ENCODE measurements around the gene SAFB.

DNA sequence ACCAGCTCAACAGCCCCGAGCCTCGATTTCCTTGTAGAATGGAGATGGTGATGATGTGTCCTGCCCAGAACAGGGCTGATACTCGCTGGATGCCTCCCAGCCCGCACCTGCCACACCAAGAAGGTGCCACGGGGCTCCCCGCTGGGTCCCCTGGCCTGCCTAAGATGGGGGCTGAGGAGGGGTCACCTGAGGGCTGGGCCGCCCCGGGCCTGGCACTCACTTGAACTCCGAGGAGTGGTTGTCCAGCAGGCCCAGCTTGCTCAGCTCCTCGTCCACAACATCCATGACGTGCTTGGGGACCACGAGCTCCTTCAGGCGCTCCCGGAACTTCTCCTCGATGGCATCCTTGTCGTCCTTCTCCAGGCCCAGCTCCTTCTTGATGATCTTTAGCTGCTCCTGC is 82.7 kb downstream of the SAFB start:
- no peak for TF ChIP-seq EZH2 (IDR thresholded peaks at IDR 0.05; ENCODE audit: insufficient read depth, poor library complexity, severe bottlenecking)
- no peak for TF ChIP-seq EZH2phosphoT487 (IDR thresholded peaks at IDR 0.05; ENCODE audit: insufficient read depth, low read depth)
